Measurements from ENCODE around the gene ZNF219. TPM values are rescaled to one million over a fixed set of nuclear protein-coding genes. Genes with fewer than 3 reads are reported as not detected.
"Not testable (repeated sequence)": the region's sequence is repeated elsewhere in the genome, so short reads cannot be mapped to it uniquely, and the experiment has no call there.

ZNF219 gene
- total RNA-seq, 1 donor from 2014 or later = 43.3 TPM

DNA sequence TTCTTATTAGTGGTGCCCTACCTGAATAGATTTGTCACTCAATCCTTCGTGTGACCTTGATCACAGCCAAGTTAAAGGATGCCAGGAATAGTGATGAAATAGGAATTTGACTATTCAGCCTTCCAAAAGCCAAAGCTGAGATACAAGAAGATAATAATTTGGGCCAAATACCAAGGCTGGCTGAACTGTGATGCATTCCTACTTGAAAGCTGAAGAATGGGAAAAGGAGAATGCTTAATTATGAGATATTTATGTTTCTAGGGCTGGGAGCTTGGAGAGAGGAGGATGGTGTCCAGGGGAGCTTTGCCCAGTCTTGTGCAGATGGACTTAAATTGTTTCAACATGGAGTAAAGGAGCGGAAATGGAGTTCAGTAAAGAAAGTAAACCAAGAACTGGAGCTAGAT is 51.1 kb downstream of the ZNF219 start:
- no peak for DNase-seq (ENCODE audit: low spot score)

- no peak for DNase-seq (ENCODE audit: low spot score)
Observed at GRCh38 chr14:21043974-21044618, 54.4 kb downstream of the ZNF219 start.

DNA sequence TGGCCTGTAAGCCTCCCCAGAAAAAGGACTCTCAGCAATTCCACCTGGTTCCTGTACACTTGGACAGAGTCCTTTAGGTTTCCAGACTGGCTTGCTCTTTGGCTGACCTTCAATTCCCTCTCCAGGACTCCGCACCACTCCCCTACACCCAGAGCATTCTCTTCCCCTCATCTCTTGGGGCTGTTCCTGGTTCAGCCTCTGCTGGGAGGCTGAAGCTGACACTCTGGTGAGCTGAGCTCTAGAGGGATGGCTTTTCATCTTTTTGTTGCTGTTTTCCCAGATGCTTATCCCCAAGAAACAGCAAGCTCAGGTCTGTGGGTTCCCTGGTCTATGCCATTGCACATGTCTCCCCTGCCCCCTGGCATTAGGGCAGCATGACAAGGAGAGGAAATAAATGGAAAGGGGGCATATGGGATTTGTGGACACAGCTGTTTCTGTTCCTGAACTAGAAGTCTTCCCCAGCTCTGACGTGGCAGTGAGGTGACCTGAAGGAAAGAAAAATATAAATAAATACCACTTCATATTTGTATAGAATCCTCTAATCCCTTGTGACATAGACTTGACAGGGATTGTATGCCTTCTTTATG is 55.0 kb downstream of the ZNF219 start:
- no peak for DNase-seq (ENCODE audit: low spot score)

DNA sequence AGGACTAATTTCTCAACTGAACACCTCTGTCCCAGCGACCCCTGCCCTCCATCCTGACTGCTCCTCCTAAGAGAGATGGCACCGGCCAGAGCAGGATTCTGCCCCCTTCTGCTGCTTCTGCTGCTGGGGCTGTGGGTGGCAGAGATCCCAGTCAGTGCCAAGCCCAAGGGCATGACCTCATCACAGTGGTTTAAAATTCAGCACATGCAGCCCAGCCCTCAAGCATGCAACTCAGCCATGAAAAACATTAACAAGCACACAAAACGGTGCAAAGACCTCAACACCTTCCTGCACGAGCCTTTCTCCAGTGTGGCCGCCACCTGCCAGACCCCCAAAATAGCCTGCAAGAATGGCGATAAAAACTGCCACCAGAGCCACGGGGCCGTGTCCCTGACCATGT is 55.5 kb downstream of the ZNF219 start:
- DNase-seq (ENCODE audit: low spot score) = no peak

- peak; percentile 42 for DNase-seq (ENCODE audit: low spot score)
Observed at GRCh38 chr14:21041676-21042433, 56.6 kb downstream of the ZNF219 start, which contains the start of gene RNASE7. Gene RNASE7, plus strand, starts transcription at chr14:21042362. Its CDS starts 631 bp downstream, at chr14:21042993.

DNA sequence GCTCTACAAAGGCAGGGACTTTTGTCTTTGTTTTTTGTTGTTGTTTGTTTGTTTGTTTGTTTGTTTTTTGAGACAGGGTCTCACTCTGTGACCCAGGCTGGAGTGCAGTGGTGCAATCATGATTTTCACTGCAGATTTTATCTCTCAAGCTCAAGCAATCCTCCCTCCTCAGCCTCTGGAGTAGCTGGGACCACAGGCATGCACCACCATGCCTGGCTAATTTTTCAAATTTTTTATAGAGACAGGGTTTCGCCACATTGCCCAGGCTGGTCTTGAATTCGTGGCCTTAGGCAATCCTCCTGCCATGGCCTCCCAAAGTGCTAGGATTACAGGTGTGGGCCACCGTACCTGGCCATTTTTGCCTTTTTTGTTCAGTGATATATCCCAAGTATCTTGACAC is 57.5 kb downstream of the ZNF219 start:
- DNase-seq (ENCODE audit: low spot score) = not testable (repeated sequence)

DNA sequence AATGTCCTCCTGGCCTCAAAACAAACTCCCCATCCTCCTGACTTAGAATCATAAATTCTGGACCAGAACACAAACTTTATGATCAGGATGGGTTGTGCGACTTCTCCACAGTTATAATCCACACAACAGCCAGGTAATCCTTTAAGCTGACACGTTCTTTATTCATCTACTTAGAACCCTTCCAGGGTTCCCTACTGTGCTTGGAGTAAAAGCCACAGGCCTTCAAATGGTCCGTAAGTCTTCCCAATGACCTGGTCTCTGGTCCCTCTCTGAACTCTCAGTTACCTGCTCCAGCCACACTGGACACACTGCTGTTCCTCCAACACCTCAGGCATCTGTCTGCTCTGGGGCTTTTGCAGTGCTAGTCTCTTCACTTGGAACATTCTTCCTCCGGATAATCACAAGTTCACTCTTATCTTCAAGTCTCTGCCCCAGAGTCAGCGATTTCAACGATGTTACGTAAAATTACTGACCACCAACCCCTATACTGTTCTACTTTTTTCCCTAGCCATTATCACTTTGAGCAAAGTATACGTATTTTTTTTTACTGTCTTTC is 58.0 kb downstream of the ZNF219 start:
- no peak for DNase-seq (ENCODE audit: low spot score)

Other genes starting within 250 kb of the ZNF219 start
- gene RNASE3, start 207.3 kb downstream of the ZNF219 start, total RNA-seq (ENCODE audit: insufficient read depth, low replicate concordance) = 0.96 TPM
- gene RNASE2, start 143.2 kb downstream of the ZNF219 start, total RNA-seq (ENCODE audit: insufficient read depth, low replicate concordance) = 1.4 TPM
- gene METTL17, start 108.7 kb downstream of the ZNF219 start, total RNA-seq (ENCODE audit: insufficient read depth, low replicate concordance) = 39.7 TPM
- not detected for gene SLC39A2, start 99.4 kb downstream of the ZNF219 start, total RNA-seq (ENCODE audit: insufficient read depth, low replicate concordance)
- gene NDRG2, start 73.6 kb downstream of the ZNF219 start, total RNA-seq (ENCODE audit: insufficient read depth, low replicate concordance) = 40.2 TPM
- not detected for gene TPPP2, start 68.4 kb downstream of the ZNF219 start, total RNA-seq (ENCODE audit: insufficient read depth, low replicate concordance)
- not detected for gene RNASE13, start 63.8 kb downstream of the ZNF219 start, total RNA-seq (ENCODE audit: insufficient read depth, low replicate concordance)
- 4.1 TPM for gene RNASE7, start 56.3 kb downstream of the ZNF219 start, total RNA-seq (ENCODE audit: insufficient read depth, low replicate concordance)
- gene RNASE8, start 40.8 kb downstream of the ZNF219 start, total RNA-seq (ENCODE audit: insufficient read depth, low replicate concordance) = not detected
- gene ARHGEF40, start 28.4 kb downstream of the ZNF219 start, total RNA-seq (ENCODE audit: insufficient read depth, low replicate concordance) = 63.8 TPM
- gene TMEM253, start 2.4 kb upstream of the ZNF219 start, total RNA-seq (ENCODE audit: insufficient read depth, low replicate concordance) = not detected
- gene OR5AU1, start 57.4 kb upstream of the ZNF219 start, total RNA-seq (ENCODE audit: insufficient read depth, low replicate concordance) = 8.4 TPM
- gene HNRNPC, start 170.8 kb upstream of the ZNF219 start, total RNA-seq (ENCODE audit: insufficient read depth, low replicate concordance) = 352 TPM
- gene RPGRIP1, start 181.4 kb upstream of the ZNF219 start, total RNA-seq (ENCODE audit: insufficient read depth, low replicate concordance) = not detected

Data from umbilical cord (tissue), 2 donors.